ENCODE measurements around the gene RFX8. TPM values are rescaled to one million over a fixed set of nuclear protein-coding genes. Genes with fewer than 3 reads are reported as not detected.

Gene RFX8
- total and polyA plus RNA-seq, 2 of the 13 experiments (the other 11 are each of a cell fraction or from before 2014, with no cell fraction given): not detected

- FAIRE-seq (no peak), ATAC-seq (no peak), DNase-seq (ENCODE audit: low spot score) (no peak)
- ChIA-PET CTCF (ENCODE audit: low intra/inter-chr PET ratio, low total read pairs) (no interaction called here), POLR2A (no interaction called here)
- 82% methylated on average over 1 of the region's 1 CpG for WGBS (ENCODE audit: low lambda C conversion rate)
- H3K4me3 ChIP-seq (replicated peaks in 1 of 3; ENCODE audit: insufficient read depth in 1 of 3, low read depth in 2 of 3, low read length in 3 of 3): no peak overlapping the region
- no peaks in the 10 kb centered on the region for H3K9me3 ChIP-seq (ENCODE audit: low read length)
- TF ChIP-seq KLF9 (CRISPR knock-in tag; IDR thresholded peaks at IDR 0.05; ENCODE audit: low read depth) (no peak), MAFF (IDR thresholded peaks at IDR 0.05; ENCODE audit: low read depth, low read length) (peak; percentile 97), MAFK (conservative IDR thresholded peaks at IDR 0.05 in 1 of 2, IDR thresholded peaks at IDR 0.05 in 1 of 2; ENCODE audit: low read length in 2 of 2) (peak; percentile 97 to 98)
- no TSS peak for BruUV-seq (replicated peaks)
- H2AFZ ChIP-seq (ENCODE audit: low read length): no peak overlapping the region
- H3K9ac ChIP-seq (ENCODE audit: insufficient read depth, low read depth, low read length): no peak overlapping the region
- peaks cover 6% of the 10 kb centered on the region; the same call in 1 of the 2 replicates for H3K4me1 ChIP-seq (ENCODE audit: insufficient read depth, low read length)
- H3K27me3 ChIP-seq (ENCODE audit: control insufficient read depth in 1 of 2, insufficient read depth in 2 of 2, low read length in 2 of 2): peaks cover 0 to 56% of the 10 kb centered on the region in 2 experiments; a peak in 4 of 5 replicates
- H3K27ac ChIP-seq (ENCODE audit: extremely low read length, insufficient read depth, low read length): no peak overlapping the region
- intact Hi-C loops (cut with micrococcal nuclease; ENCODE audit: unreplicated experiment) (no loop called here), in situ Hi-C loops (cut with HindIII; ENCODE audit: extremely low pct_ligation_motif_present, low pct_unique_long_range_greater_than_20kb) (no loop called here)
- no peak overlapping the region for H3K4me2 ChIP-seq (ENCODE audit: low read depth, low read length)
- H4K20me1 ChIP-seq (ENCODE audit: insufficient read depth, low read length): no peaks in the 10 kb centered on the region
- no peaks in the 10 kb centered on the region for H3K79me2 ChIP-seq (ENCODE audit: insufficient read depth, low read length)
- no peaks in the 10 kb centered on the region for H3K36me3 ChIP-seq (replicated peaks in 1 of 2; ENCODE audit: control insufficient read depth in 1 of 2, insufficient read depth in 2 of 2, low read length in 2 of 2)
Measured at GRCh38 chr2:101403745-101404144, 71.2 kb downstream of the RFX8 start.

GRCh38 chr2:101402630-101403029 is 72.3 kb downstream of the RFX8 start:
- H3K4me1 ChIP-seq (ENCODE audit: insufficient read depth, low read length): peaks cover 6% of the 10 kb centered on the region; the same call in 1 of the 2 replicates
- no peaks in the 10 kb centered on the region for H3K9me3 ChIP-seq (ENCODE audit: low read length)
- no peak overlapping the region for H3K9ac ChIP-seq (ENCODE audit: insufficient read depth, low read depth, low read length)
- in situ Hi-C loops (cut with HindIII; ENCODE audit: extremely low pct_ligation_motif_present, low pct_unique_long_range_greater_than_20kb) (no loop called here), intact Hi-C loops (cut with micrococcal nuclease; ENCODE audit: unreplicated experiment) (no loop called here)
- no peak overlapping the region for H3K27ac ChIP-seq (ENCODE audit: extremely low read length, insufficient read depth, low read length)
- ATAC-seq: no peak
- no peak overlapping the region for H2AFZ ChIP-seq (ENCODE audit: low read length)
- 56% methylated on average over 6 of the region's 6 CpGs for whole genome bisulfite sequencing (ENCODE audit: low lambda C conversion rate)
- CTCF ChIA-PET (ENCODE audit: low intra/inter-chr PET ratio, low total read pairs): no interaction called here
- no peak overlapping the region for H3K4me2 ChIP-seq (ENCODE audit: low read depth, low read length)
- H4K20me1 ChIP-seq (ENCODE audit: insufficient read depth, low read length): no peaks in the 10 kb centered on the region
- H3K79me2 ChIP-seq (ENCODE audit: insufficient read depth, low read length): no peaks in the 10 kb centered on the region
- FAIRE-seq: no peak
- H3K27me3 ChIP-seq (ENCODE audit: control insufficient read depth in 1 of 2, insufficient read depth in 2 of 2, low read length in 2 of 2): peaks cover 1 to 63% of the 10 kb centered on the region in 2 experiments; a peak in 4 of 5 replicates
- no peaks in the 10 kb centered on the region for H3K36me3 ChIP-seq (replicated peaks in 1 of 2; ENCODE audit: control insufficient read depth in 1 of 2, insufficient read depth in 2 of 2, low read length in 2 of 2)
- POLR2A ChIA-PET: no interaction called here
- no TSS peak for BruUV-seq (replicated peaks)
- no peak for DNase-seq (ENCODE audit: low spot score)
- H3K4me3 ChIP-seq (replicated peaks in 1 of 3; ENCODE audit: insufficient read depth in 1 of 3, low read depth in 2 of 3, low read length in 3 of 3): no peak overlapping the region
- no peak for TF ChIP-seq ZNF850 (CRISPR knock-in tag; conservative IDR thresholded peaks at IDR 0.05)
- no peak for TF ChIP-seq TBL1XR1 (IDR thresholded peaks at IDR 0.05; ENCODE audit: borderline replicate concordance, low read length, partially characterized antibody)
- TF ChIP-seq DNMT3B (CRISPR knock-in tag; conservative IDR thresholded peaks at IDR 0.05): no peak
- TF ChIP-seq NKX3-1 (CRISPR knock-in tag; IDR thresholded peaks at IDR 0.05): no peak
- TF ChIP-seq ZNF263 (CRISPR knock-in tag; IDR thresholded peaks at IDR 0.05): no peak
- no peak for TF ChIP-seq ZNF605 (CRISPR knock-in tag; IDR thresholded peaks at IDR 0.05)
- no peak for TF ChIP-seq DDIT3 (CRISPR knock-in tag; IDR thresholded peaks at IDR 0.05)
- no peak for TF ChIP-seq MTF2 (CRISPR knock-in tag; IDR thresholded peaks at IDR 0.05; ENCODE audit: borderline replicate concordance)
- no peak for TF ChIP-seq TFAP4 (IDR thresholded peaks at IDR 0.05; ENCODE audit: borderline replicate concordance, low read depth)
- no peak for TF ChIP-seq MAFF (IDR thresholded peaks at IDR 0.05; ENCODE audit: low read depth, low read length)
- no peak for TF ChIP-seq TFDP2 (CRISPR knock-in tag; IDR thresholded peaks at IDR 0.05)
- TF ChIP-seq KDM2A (CRISPR knock-in tag; IDR thresholded peaks at IDR 0.05; ENCODE audit: borderline replicate concordance, low read depth): no peak
